ENCODE measurements around the gene GPC2. TPM values are rescaled to one million over a fixed set of nuclear protein-coding genes. Genes with fewer than 3 reads are reported as not detected.

Gene GPC2
- total RNA-seq, 3 donors from 2014 or later: 3.4 to 6.2 (median 5.1) TPM

- DNase-seq (peak in 1 of 3 donors; percentile 30), ATAC-seq (no peak)
- no peak for TF ChIP-seq CTCF (IDR thresholded peaks at IDR 0.05)
- no peaks in the 10 kb centered on the region for H3K36me3 ChIP-seq (ENCODE audit: low read depth)
- H3K9me3 ChIP-seq: no peaks in the 10 kb centered on the region
- intact Hi-C loops (cut with DNase I, micrococcal nuclease): loop anchor here (5.0 to 10.0 kb wide), 2 partner anchors 79 to 81 kb away; no protein-coding TSS in a partner anchor
- no peak overlapping the region for H3K4me3 ChIP-seq
- H3K4me1 ChIP-seq (ENCODE audit: low read depth): peaks cover 14% of the 10 kb centered on the region
Measured at GRCh38 chr7:100213672-100214071, 36.5 kb upstream of the GPC2 start.

GRCh38 chr7:100212631-100213286, 35.6 kb upstream of the GPC2 start:
- peaks cover 14% of the 10 kb centered on the region for H3K4me1 ChIP-seq (ENCODE audit: low read depth)
- DNase-seq (no peak), ATAC-seq (no peak)
- no peaks in the 10 kb centered on the region for H3K9me3 ChIP-seq
- intact Hi-C loops (cut with DNase I, micrococcal nuclease): loop anchor here (5.0 to 10.0 kb wide), 2 partner anchors 78 to 80 kb away; no protein-coding TSS in a partner anchor
- TF ChIP-seq CTCF (IDR thresholded peaks at IDR 0.05): no peak
- H3K36me3 ChIP-seq (ENCODE audit: low read depth): no peaks in the 10 kb centered on the region
- H3K4me3 ChIP-seq: no peak overlapping the region

- no peak for TF ChIP-seq CTCF (IDR thresholded peaks at IDR 0.05)
- ATAC-seq (no peak), DNase-seq (no peak)
- Histone ChIP-seq H3K36me3 (ENCODE audit: low read depth) (no peaks in the 10 kb centered on the region), H3K4me3 (no peak overlapping the region), H3K9me3 (no peaks in the 10 kb centered on the region), H3K4me1 (ENCODE audit: low read depth) (peaks cover 14% of the 10 kb centered on the region)
- intact Hi-C loops (cut with DNase I, micrococcal nuclease): loop anchor here (5.0 to 10.0 kb wide), 2 partner anchors 77 to 79 kb away; no protein-coding TSS in a partner anchor
Measured at GRCh38 chr7:100211342-100211780, 34.2 kb upstream of the GPC2 start.

GRCh38 chr7:100210805-100211204, 33.6 kb upstream of the GPC2 start:
- no peak for TF ChIP-seq CTCF (IDR thresholded peaks at IDR 0.05)
- DNase-seq: peak in 2 of 3 donors; percentile 40 to 52
- intact Hi-C loops (cut with DNase I, micrococcal nuclease): loop anchor here (5.0 to 10.0 kb wide), 2 partner anchors 76 to 79 kb away; no protein-coding TSS in a partner anchor
- no peaks in the 10 kb centered on the region for H3K9me3 ChIP-seq
- H3K4me3 ChIP-seq: no peak overlapping the region
- peak; percentile 46 for ATAC-seq
- H3K36me3 ChIP-seq (ENCODE audit: low read depth): no peaks in the 10 kb centered on the region
- H3K4me1 ChIP-seq (ENCODE audit: low read depth): peaks cover 14% of the 10 kb centered on the region

GRCh38 chr7:100209493-100209892, 32.3 kb upstream of the GPC2 start:
- Histone ChIP-seq H3K4me3 (no peak overlapping the region), H3K36me3 (ENCODE audit: low read depth) (no peaks in the 10 kb centered on the region), H3K4me1 (ENCODE audit: low read depth) (peaks cover 14% of the 10 kb centered on the region), H3K9me3 (no peaks in the 10 kb centered on the region)
- DNase-seq: no peak
- no peak for TF ChIP-seq CTCF (IDR thresholded peaks at IDR 0.05)
- no peak for ATAC-seq
- intact Hi-C loops (cut with DNase I, micrococcal nuclease): no loop called here

Data from mucosa of descending colon (tissue), 3 donors.